Measurements from ENCODE around the gene SREBF1. TPM values are rescaled to one million over a fixed set of nuclear protein-coding genes. Genes with fewer than 3 reads are reported as not detected.

The SREBF1 gene
- total and polyA plus RNA-seq, 10 of the 15 experiments (the other 5 are each of a cell fraction or from before 2014, with no cell fraction given), result 1.4 to 84.6 (median 20.4) TPM

- TF ChIP-seq CREB1 (IDR thresholded peaks at IDR 0.05; ENCODE audit: low read depth) (0 out of 2 replicates have a peak, but pooled peaks have one; percentile 24), SIX5 (IDR thresholded peaks at IDR 0.05; ENCODE audit: low read depth, low read length, severe bottlenecking) (no peak), IRF4 (IDR thresholded peaks at IDR 0.05; ENCODE audit: low read depth, low read length) (0 out of 2 replicates have a peak, but pooled peaks have one; percentile 14), SKIL (IDR thresholded peaks at IDR 0.05; ENCODE audit: low read depth, poor library complexity, severe bottlenecking) (no peak), MTA2 (IDR thresholded peaks at IDR 0.05; ENCODE audit: low read depth) (no peak), MEF2B (IDR thresholded peaks at IDR 0.05; ENCODE audit: partially characterized antibody, poor library complexity, severe bottlenecking) (no peak), POLR2A (IDR thresholded peaks at IDR 0.05; ENCODE audit: low read depth, low read length) (peak; percentile 63)
Measured at GRCh38 chr17:17849845-17850373, 13.1 kb upstream of the SREBF1 start (continued).

GRCh38 chr17:17849147-17849820 is 12.5 kb upstream of the SREBF1 start:
- H3K79me2 ChIP-seq (ENCODE audit: control insufficient read depth, insufficient read depth, low read length), result no peaks in the 10 kb centered on the region
- no TSS peak for BruUV-seq (replicated peaks)
- ATAC-seq (peak; percentile 79), FAIRE-seq (peak; percentile 68), DNase-seq (ENCODE audit: low read depth, low spot score) (peak; percentile 55)
- peaks cover 27% of the 10 kb centered on the region for H3K4me1 ChIP-seq (ENCODE audit: control insufficient read depth, insufficient read depth, low read length)
- in situ Hi-C loops (cut with MboI), result no loop called here
- no peaks in the 10 kb centered on the region for H3K9me3 ChIP-seq (replicated peaks; ENCODE audit: control insufficient read depth, insufficient read depth, low read length)
- WGBS (ENCODE audit: insufficient coverage, insufficient replicate concordance, low lambda C conversion rate, missing lambda C conversion rate), result 0% methylated on average over 5 of the region's 5 CpGs
- no peaks in the 10 kb centered on the region for H3K36me3 ChIP-seq (ENCODE audit: control insufficient read depth in 2 of 2, insufficient read depth in 2 of 2, low read length in 1 of 2)
- ChIA-PET SMC1A (ENCODE audit: uncharacterized antibody, unreplicated experiment) (interaction anchor here (0.6 to 2.4 kb wide), 13 partner anchors 9 to 177 kb away, joined by 3 to 12 read pairs (median 4); no protein-coding TSS in a partner anchor), POLR2A (interaction anchor here (0.5 to 4.0 kb wide), 7 partner anchors 8 to 111 kb away, joined by 3 to 37 read pairs (median 4); partner anchors contain the start of gene SREBF1), RAD21 (ENCODE audit: unreplicated experiment) (interaction anchor here (0.7 to 2.1 kb wide), 10 partner anchors 9 to 184 kb away, joined by 3 to 12 read pairs (median 4); partner anchors contain the start of gene SREBF1), CTCF (interaction anchor here (0.7 to 3.6 kb wide), 10 partner anchors 8 to 184 kb away, joined by 3 to 14 read pairs (median 5); partner anchors contain the start of gene SREBF1)
- H3K27ac ChIP-seq (ENCODE audit: control insufficient read depth, insufficient read depth), result peak overlapping the region; percentile 59
- intact Hi-C loops (cut with micrococcal nuclease; ENCODE audit: unreplicated experiment), result no loop called here
- peak overlapping the region; percentile 46; the same call in 1 of the 2 replicates for H2AFZ ChIP-seq (ENCODE audit: control insufficient read depth, low read depth, low read length)
- no peak overlapping the region for H3K4me3 ChIP-seq
- no peaks in the 10 kb centered on the region for H4K20me1 ChIP-seq (ENCODE audit: control insufficient read depth, insufficient read depth)
- H3K9ac ChIP-seq (ENCODE audit: control insufficient read depth, insufficient read depth, low read length), result 0 out of 2 replicates have a peak overlapping the region, but pooled peaks have one; percentile 9
- no peak overlapping the region for H3K4me2 ChIP-seq (ENCODE audit: control insufficient read depth, insufficient read depth)
- H3K27me3 ChIP-seq (replicated peaks in 1 of 2; ENCODE audit: control insufficient read depth in 2 of 2, insufficient read depth in 2 of 2, low read length in 1 of 2), result no peaks in the 10 kb centered on the region
- TF ChIP-seq CTCF (IDR thresholded peaks at IDR 0.05 in 2 of 3, conservative IDR thresholded peaks at IDR 0.05 in 1 of 3; ENCODE audit: control insufficient read depth in 2 of 3, extremely low read depth in 1 of 3, insufficient read depth in 1 of 3, low read depth in 3 of 3, low read length in 3 of 3), result no peak
- peak; percentile 81 for TF ChIP-seq DPF2 (IDR thresholded peaks at IDR 0.05)
- TF ChIP-seq RAD51 (IDR thresholded peaks at IDR 0.05), result peak; percentile 88
- TF ChIP-seq USF1 (IDR thresholded peaks at IDR 0.05; ENCODE audit: borderline replicate concordance, extremely low read length, insufficient read depth, low read depth, low read length), result peak; percentile 90
- TF ChIP-seq PKNOX1 (IDR thresholded peaks at IDR 0.05), result peak; percentile 94
- TF ChIP-seq HDGF (IDR thresholded peaks at IDR 0.05), result no peak
- peak; percentile 38 for TF ChIP-seq MEF2B (IDR thresholded peaks at IDR 0.05; ENCODE audit: partially characterized antibody, poor library complexity, severe bottlenecking)
- no peak for TF ChIP-seq MXI1 (IDR thresholded peaks at IDR 0.05; ENCODE audit: low read depth, low read length)

Measured in GM12878 (cell line).